ENCODE measurements around the gene SHB. TPM values are rescaled to one million over a fixed set of nuclear protein-coding genes. Genes with fewer than 3 reads are reported as not detected.

Gene SHB
- total RNA-seq, 1 experiment from 2014 or later: 7.6 TPM

- no peaks in the 10 kb centered on the region for H3K27me3 Mint-ChIP-seq (ENCODE audit: unreplicated experiment)
- H3K4me1 Mint-ChIP-seq (ENCODE audit: low read depth, unreplicated experiment): no peaks in the 10 kb centered on the region
- H3K27ac Mint-ChIP-seq (ENCODE audit: unreplicated experiment): no peak overlapping the region
- no peak for DNase-seq
- no peaks in the 10 kb centered on the region for H3K9me3 Mint-ChIP-seq (ENCODE audit: low read depth, unreplicated experiment)
- intact Hi-C loops (cut with micrococcal nuclease; ENCODE audit: unreplicated experiment): no loop called here
- BruUV-seq (replicated peaks): no TSS peak
- no peak overlapping the region for H3K4me3 Mint-ChIP-seq (ENCODE audit: low read depth, unreplicated experiment)
- CTCF ChIA-PET: no interaction called here
- TF ChIP-seq CTCF (IDR thresholded peaks at IDR 0.05; ENCODE audit: unreplicated experiment): no peak
- no peaks in the 10 kb centered on the region for H3K36me3 Mint-ChIP-seq (ENCODE audit: insufficient read depth, unreplicated experiment)
Measured at GRCh38 chr9:37904445-37905130, 164.4 kb downstream of the SHB start.

DNA sequence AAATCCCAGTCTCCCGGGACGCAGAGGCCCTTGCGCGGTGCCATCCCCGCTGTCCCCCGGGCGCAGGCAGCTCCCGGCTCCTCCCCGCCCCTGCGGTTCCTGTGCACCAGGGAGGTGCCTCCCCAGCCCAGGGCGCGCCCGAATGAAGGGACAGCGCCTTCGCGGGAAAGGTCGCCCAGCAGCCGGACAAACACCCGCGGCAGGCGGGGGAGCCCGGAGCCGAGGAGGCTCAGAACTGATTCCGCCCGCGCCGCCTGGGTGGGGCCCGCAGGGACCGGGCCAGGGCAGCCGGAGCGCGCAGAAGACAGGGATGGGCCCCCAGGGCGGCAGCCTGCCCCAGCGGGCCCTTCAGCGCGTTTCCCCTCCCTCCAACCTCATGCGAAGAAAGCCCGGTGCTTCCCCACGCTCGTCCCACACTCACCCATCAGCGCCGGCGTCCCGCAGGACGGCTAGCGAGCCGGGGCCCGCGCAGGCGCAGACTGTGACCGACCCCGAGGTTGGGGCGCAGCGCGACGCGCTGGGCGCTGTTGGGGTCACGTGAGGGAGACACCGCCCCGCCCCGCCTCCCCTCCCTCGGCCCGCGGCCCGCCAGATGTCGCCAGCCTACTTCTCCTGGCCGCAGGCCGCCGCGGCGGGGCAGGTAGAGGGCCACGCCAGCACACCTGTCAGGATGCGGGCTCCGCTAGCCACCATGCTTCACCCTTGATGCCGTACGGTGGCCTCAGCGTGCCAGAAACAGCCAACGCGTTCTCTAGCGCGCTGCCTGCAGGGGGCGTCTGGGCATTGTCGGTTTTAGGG is 165.2 kb downstream of the SHB start, which contains the start of gene SLC25A51:
SLC25A51 (minus strand) TSS at position 481 of the 798 bp plus-strand sequence. CDS start 15,577 bp downstream, outside the sequence.
- Mint-ChIP-seq H3K27me3 (ENCODE audit: unreplicated experiment) (no peaks in the 10 kb centered on the region), H3K36me3 (ENCODE audit: insufficient read depth, unreplicated experiment) (no peaks in the 10 kb centered on the region), H3K27ac (ENCODE audit: unreplicated experiment) (no peak within 1 kb of the TSS), H3K4me1 (ENCODE audit: low read depth, unreplicated experiment) (no peaks in the 10 kb centered on the region), H3K4me3 (ENCODE audit: low read depth, unreplicated experiment) (peak within 1 kb of the TSS; percentile 32), H3K9me3 (ENCODE audit: low read depth, unreplicated experiment) (no peaks in the 10 kb centered on the region)
- peak; percentile 7 for DNase-seq
- no TSS peak for BruUV-seq (replicated peaks)
- CTCF ChIA-PET: no interaction called here
- intact Hi-C loops (cut with micrococcal nuclease; ENCODE audit: unreplicated experiment): no loop called here
- no peak for TF ChIP-seq CTCF (IDR thresholded peaks at IDR 0.05; ENCODE audit: unreplicated experiment)

GRCh38 chr9:37902796-37903646 is 166.0 kb downstream of the SHB start:
- BruUV-seq (replicated peaks): no TSS peak
- Mint-ChIP-seq H3K36me3 (ENCODE audit: insufficient read depth, unreplicated experiment) (no peaks in the 10 kb centered on the region), H3K27me3 (ENCODE audit: unreplicated experiment) (no peaks in the 10 kb centered on the region), H3K27ac (ENCODE audit: unreplicated experiment) (no peak overlapping the region), H3K4me3 (ENCODE audit: low read depth, unreplicated experiment) (peak overlapping the region; percentile 32), H3K9me3 (ENCODE audit: low read depth, unreplicated experiment) (no peaks in the 10 kb centered on the region), H3K4me1 (ENCODE audit: low read depth, unreplicated experiment) (no peaks in the 10 kb centered on the region)
- no peak for TF ChIP-seq CTCF (IDR thresholded peaks at IDR 0.05; ENCODE audit: unreplicated experiment)
- DNase-seq: no peak
- CTCF ChIA-PET: no interaction called here
- intact Hi-C loops (cut with micrococcal nuclease; ENCODE audit: unreplicated experiment): no loop called here

- no peaks in the 10 kb centered on the region for H3K27me3 Mint-ChIP-seq (ENCODE audit: unreplicated experiment)
- H3K4me1 Mint-ChIP-seq (ENCODE audit: low read depth, unreplicated experiment): no peaks in the 10 kb centered on the region
- H3K4me3 Mint-ChIP-seq (ENCODE audit: low read depth, unreplicated experiment): no peak overlapping the region
- BruUV-seq (replicated peaks): no TSS peak
- H3K27ac Mint-ChIP-seq (ENCODE audit: unreplicated experiment): no peak overlapping the region
- H3K9me3 Mint-ChIP-seq (ENCODE audit: low read depth, unreplicated experiment): no peaks in the 10 kb centered on the region
- TF ChIP-seq CTCF (IDR thresholded peaks at IDR 0.05; ENCODE audit: unreplicated experiment): no peak
- H3K36me3 Mint-ChIP-seq (ENCODE audit: insufficient read depth, unreplicated experiment): no peaks in the 10 kb centered on the region
- no peak for DNase-seq
- intact Hi-C loops (cut with micrococcal nuclease; ENCODE audit: unreplicated experiment): no loop called here
- CTCF ChIA-PET: no interaction called here
Measured at GRCh38 chr9:37902131-37902530, 166.9 kb downstream of the SHB start.
